ENCODE data around the gene DGKI.

DNA sequence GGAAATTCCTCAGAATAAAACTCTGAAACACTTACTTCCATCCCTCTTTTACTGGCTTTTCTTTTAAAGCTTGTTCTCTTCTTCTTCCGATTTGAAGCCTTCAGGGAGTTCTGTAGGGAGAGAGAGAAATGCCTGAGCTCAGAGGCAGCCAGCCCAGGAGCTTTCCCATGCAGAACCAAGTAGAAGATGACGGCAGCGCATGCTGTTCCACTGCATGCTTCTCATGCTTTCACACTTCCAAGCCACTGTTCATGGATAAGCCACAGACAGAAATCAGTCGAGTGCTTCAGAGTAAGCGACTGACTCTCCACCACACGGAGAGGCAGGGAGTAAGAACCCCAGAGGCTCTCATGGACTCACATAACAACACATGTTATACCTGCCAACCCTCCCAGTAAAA, 237.3 kb downstream of the DGKI start:
- TF ChIP-seq, protein P1, sequence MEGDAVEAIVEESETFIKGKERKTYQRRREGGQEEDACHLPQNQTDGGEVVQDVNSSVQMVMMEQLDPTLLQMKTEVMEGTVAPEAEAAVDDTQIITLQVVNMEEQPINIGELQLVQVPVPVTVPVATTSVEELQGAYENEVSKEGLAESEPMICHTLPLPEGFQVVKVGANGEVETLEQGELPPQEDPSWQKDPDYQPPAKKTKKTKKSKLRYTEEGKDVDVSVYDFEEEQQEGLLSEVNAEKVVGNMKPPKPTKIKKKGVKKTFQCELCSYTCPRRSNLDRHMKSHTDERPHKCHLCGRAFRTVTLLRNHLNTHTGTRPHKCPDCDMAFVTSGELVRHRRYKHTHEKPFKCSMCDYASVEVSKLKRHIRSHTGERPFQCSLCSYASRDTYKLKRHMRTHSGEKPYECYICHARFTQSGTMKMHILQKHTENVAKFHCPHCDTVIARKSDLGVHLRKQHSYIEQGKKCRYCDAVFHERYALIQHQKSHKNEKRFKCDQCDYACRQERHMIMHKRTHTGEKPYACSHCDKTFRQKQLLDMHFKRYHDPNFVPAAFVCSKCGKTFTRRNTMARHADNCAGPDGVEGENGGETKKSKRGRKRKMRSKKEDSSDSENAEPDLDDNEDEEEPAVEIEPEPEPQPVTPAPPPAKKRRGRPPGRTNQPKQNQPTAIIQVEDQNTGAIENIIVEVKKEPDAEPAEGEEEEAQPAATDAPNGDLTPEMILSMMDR (IDR thresholded peaks at IDR 0.05), result no peak
- TF ChIP-seq POLR2AphosphoS5 (IDR thresholded peaks at IDR 0.05; ENCODE audit: low read depth, low read length) (no peak), SIN3A (IDR thresholded peaks at IDR 0.05; ENCODE audit: borderline replicate concordance, insufficient read depth, low read depth, low read length) (no peak), TCF7L2 (IDR thresholded peaks at IDR 0.05; ENCODE audit: low read depth, low read length) (no peak)
- TF ChIP-seq, protein P2, sequence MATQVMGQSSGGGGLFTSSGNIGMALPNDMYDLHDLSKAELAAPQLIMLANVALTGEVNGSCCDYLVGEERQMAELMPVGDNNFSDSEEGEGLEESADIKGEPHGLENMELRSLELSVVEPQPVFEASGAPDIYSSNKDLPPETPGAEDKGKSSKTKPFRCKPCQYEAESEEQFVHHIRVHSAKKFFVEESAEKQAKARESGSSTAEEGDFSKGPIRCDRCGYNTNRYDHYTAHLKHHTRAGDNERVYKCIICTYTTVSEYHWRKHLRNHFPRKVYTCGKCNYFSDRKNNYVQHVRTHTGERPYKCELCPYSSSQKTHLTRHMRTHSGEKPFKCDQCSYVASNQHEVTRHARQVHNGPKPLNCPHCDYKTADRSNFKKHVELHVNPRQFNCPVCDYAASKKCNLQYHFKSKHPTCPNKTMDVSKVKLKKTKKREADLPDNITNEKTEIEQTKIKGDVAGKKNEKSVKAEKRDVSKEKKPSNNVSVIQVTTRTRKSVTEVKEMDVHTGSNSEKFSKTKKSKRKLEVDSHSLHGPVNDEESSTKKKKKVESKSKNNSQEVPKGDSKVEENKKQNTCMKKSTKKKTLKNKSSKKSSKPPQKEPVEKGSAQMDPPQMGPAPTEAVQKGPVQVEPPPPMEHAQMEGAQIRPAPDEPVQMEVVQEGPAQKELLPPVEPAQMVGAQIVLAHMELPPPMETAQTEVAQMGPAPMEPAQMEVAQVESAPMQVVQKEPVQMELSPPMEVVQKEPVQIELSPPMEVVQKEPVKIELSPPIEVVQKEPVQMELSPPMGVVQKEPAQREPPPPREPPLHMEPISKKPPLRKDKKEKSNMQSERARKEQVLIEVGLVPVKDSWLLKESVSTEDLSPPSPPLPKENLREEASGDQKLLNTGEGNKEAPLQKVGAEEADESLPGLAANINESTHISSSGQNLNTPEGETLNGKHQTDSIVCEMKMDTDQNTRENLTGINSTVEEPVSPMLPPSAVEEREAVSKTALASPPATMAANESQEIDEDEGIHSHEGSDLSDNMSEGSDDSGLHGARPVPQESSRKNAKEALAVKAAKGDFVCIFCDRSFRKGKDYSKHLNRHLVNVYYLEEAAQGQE (IDR thresholded peaks at IDR 0.05; ENCODE audit: insufficient read depth in 1 of 2, low read depth in 2 of 2, low read length in 1 of 2), result no peak
